ENCODE data around the gene NFKB2.

Gene NFKB2

DNA sequence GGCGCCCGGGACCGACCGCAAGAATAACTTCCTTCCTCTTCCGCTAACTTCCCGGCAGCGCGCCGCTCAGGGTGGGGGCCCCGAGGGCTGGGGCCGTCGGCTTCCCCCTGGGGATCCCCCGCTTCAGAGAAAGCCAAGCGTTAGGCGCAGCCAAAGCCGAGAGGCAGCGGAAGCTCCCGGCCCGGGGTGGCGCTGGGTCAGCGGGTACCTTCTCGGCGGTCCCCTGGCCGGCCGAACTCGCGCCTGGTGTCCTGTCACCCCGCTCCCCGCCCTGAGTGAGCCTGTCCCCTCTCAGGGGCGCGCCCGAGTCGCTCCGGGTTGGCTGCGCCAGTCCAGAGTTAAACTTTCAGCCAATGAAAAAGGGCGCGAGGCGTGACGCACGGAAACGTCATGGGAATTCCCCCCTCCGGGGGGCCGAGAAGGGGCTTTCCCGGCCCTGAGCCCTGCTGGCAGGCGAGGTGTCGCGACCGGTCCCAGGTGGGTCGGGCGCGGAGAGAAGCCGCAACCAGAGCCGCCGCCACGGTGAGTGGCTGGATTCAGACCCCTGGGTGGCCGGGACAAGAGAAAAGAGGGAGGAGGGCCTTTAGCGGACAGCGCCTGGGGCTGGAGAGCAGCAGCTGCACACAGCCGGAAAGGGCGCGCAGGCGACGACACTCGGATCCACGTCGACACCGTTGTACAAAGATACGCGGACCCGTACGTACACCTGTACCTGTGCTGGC, 1.3 kb upstream of the NFKB2 start:
- Histone ChIP-seq H3K9me3 (ENCODE audit: control insufficient read depth in 5 of 5, low read length in 5 of 5) (no peaks in the 10 kb centered on the region), H3K27me3 (ENCODE audit: control insufficient read depth in 5 of 5, insufficient read depth in 4 of 5, low read length in 5 of 5) (no peaks in the 10 kb centered on the region), H3K9ac (ENCODE audit: low read length in 5 of 5) (peak overlapping the region; percentile 56 to 99 (median 90)), H3K36me3 (ENCODE audit: control insufficient read depth in 5 of 5, insufficient read depth in 5 of 5, low read length in 5 of 5) (peaks cover 0 to 20% (median 18%) of the 10 kb centered on the region in 5 donors), H3K4me1 (ENCODE audit: control insufficient read depth in 5 of 5, insufficient read depth in 5 of 5, low read length in 5 of 5) (peaks cover 1 to 39% (median 32%) of the 10 kb centered on the region in 5 donors), H3K27ac (ENCODE audit: low read depth, low read length) (peak overlapping the region; percentile 96), H3K4me3 (ENCODE audit: low read depth in 1 of 5, low read length in 5 of 5) (peak overlapping the region; percentile 77 to 99 (median 95))

DNA sequence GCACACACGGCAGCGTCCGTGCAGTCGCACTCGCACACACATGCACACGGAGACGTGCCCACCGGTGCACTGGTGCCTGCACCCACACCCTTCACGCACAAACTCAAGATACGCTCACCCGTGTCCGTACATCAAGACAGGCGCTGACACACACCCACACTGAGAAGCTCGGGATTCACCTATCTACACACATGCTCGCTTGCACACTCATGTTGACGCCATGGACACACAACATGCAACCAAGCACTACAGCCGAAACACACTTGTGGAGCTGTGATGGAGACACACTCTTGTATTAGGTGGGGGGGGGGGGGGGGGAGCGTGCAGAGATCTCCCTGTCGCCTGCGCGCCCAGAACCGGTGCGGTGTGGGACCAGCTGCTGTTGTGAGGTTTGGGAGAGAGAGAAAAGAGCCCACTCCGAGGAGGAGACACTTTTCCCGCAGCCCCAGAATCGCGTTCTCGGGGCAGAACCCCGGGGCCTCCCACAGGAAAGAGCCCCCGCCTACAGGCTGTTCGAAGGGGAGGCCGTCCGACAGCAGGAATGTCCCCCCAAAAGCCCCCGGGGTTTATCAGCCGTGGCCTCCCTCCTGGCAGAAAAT, 605 bp upstream of the NFKB2 start:
- peak overlapping the region; percentile 77 to 99 (median 95) for H3K4me3 ChIP-seq (ENCODE audit: low read depth in 1 of 5, low read length in 5 of 5)

DNA sequence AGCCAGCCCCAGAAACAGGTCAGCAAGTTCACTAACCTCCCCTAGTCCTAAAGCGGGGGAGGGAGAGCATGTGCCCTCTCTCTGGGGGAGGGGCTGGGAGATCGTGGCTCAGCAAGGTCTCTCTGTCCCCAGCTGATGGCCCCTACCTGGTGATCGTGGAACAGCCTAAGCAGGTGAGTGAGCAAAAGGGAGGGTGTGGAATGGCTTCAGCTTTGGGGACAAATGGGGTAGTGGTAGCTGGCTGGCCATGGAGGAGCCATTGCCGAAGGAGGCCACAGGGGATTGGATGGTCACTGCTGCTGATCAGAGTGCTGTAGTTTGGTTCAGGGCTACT, 779 bp downstream of the NFKB2 start:
- H3K36me3 ChIP-seq (ENCODE audit: control insufficient read depth in 5 of 5, insufficient read depth in 5 of 5, low read length in 5 of 5) = peaks cover 0 to 36% (median 30%) of the 10 kb centered on the region in 5 donors
- H3K4me1 ChIP-seq (ENCODE audit: control insufficient read depth in 5 of 5, insufficient read depth in 5 of 5, low read length in 5 of 5) = peaks cover 3 to 48% (median 39%) of the 10 kb centered on the region in 5 donors
- peak overlapping the region; percentile 96 for H3K27ac ChIP-seq (ENCODE audit: low read depth, low read length)
- peak overlapping the region; percentile 82 to 99 (median 95) for H3K4me3 ChIP-seq (ENCODE audit: low read depth in 1 of 5, low read length in 5 of 5)
- peak overlapping the region; percentile 80 to 92 (median 90) for H3K9ac ChIP-seq (ENCODE audit: low read length in 5 of 5)
- no peaks in the 10 kb centered on the region for H3K9me3 ChIP-seq (ENCODE audit: control insufficient read depth in 5 of 5, low read length in 5 of 5)
- no peaks in the 10 kb centered on the region for H3K27me3 ChIP-seq (ENCODE audit: control insufficient read depth in 5 of 5, insufficient read depth in 4 of 5, low read length in 5 of 5)

More for the DNA sequence above, 605 bp upstream of the NFKB2 start:
- Histone ChIP-seq H3K27me3 (ENCODE audit: control insufficient read depth in 5 of 5, insufficient read depth in 4 of 5, low read length in 5 of 5) (no peaks in the 10 kb centered on the region), H3K9ac (ENCODE audit: low read length in 5 of 5) (peak overlapping the region; percentile 30 to 99 (median 90)), H3K4me1 (ENCODE audit: control insufficient read depth in 5 of 5, insufficient read depth in 5 of 5, low read length in 5 of 5) (peaks cover 3 to 45% (median 38%) of the 10 kb centered on the region in 5 donors), H3K27ac (ENCODE audit: low read depth, low read length) (peak overlapping the region; percentile 96), H3K9me3 (ENCODE audit: control insufficient read depth in 5 of 5, low read length in 5 of 5) (no peaks in the 10 kb centered on the region), H3K36me3 (ENCODE audit: control insufficient read depth in 5 of 5, insufficient read depth in 5 of 5, low read length in 5 of 5) (peaks cover 0 to 22% (median 18%) of the 10 kb centered on the region in 5 donors)

DNA sequence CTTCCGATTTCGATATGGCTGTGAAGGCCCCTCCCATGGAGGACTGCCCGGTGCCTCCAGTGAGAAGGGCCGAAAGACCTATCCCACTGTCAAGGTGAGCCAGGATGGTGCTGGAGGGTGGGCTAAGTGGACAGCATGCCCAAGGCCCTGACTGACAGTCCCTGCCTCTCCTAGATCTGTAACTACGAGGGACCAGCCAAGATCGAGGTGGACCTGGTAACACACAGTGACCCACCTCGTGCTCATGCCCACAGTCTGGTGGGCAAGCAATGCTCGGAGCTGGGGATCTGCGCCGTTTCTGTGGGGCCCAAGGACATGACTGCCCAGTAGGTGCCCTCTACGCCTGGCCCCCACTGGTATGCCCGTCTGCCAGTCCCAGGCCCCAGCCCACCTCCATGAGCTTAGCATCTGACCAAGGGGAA, 1.2 kb downstream of the NFKB2 start:
- no peaks in the 10 kb centered on the region for H3K27me3 ChIP-seq (ENCODE audit: control insufficient read depth in 5 of 5, insufficient read depth in 4 of 5, low read length in 5 of 5)
- no peaks in the 10 kb centered on the region for H3K9me3 ChIP-seq (ENCODE audit: control insufficient read depth in 5 of 5, low read length in 5 of 5)
- peaks cover 0 to 41% (median 35%) of the 10 kb centered on the region in 5 donors for H3K36me3 ChIP-seq (ENCODE audit: control insufficient read depth in 5 of 5, insufficient read depth in 5 of 5, low read length in 5 of 5)
- H3K9ac ChIP-seq (ENCODE audit: low read length in 5 of 5) = peak overlapping the region in 4 of 5 donors; percentile 9 to 92 (median 86)
- peak overlapping the region; percentile 96 for H3K27ac ChIP-seq (ENCODE audit: low read depth, low read length)
- H3K4me1 ChIP-seq (ENCODE audit: control insufficient read depth in 5 of 5, insufficient read depth in 5 of 5, low read length in 5 of 5) = peaks cover 3 to 48% (median 39%) of the 10 kb centered on the region in 5 donors
- peak overlapping the region; percentile 82 to 99 (median 95) for H3K4me3 ChIP-seq (ENCODE audit: low read depth in 1 of 5, low read length in 5 of 5)

DNA sequence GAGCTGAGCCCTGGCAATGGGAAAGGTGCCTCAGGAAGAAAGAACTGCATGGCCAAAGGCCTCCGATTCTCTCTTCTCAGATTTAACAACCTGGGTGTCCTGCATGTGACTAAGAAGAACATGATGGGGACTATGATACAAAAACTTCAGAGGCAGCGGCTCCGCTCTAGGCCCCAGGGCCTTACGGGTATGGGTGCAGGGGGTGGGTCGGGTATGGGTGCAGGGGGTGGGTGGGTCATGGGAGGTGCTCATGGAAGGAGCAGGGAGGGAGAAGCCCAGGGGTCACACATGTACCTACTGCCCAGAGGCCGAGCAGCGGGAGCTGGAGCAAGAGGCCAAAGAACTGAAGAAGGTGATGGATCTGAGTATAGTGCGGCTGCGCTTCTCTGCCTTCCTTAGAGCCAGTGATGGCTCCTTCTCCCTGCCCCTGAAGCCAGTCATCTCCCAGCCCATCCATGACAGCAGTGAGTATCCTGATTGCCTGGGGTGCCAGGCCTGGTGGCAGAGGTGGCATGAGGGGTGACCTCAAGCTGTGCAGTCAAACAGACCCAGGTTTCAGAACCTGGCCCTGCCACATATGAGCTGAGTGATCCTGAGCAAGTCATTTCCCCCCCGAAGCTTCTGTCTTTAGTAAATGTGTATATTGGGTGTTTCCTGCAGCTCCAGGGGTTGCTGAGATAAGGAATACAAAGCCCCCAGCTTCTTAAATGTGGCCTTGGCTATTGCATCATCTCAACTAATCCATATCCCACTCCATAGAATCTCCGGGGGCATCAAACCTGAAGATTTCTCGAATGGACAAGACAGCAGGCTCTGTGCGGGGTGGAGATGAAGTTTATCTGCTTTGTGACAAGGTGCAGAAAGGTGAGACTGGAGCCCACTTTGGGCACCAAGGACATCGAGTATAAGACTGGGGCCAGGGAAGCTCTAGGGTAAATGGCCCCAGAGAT, 2.0 kb downstream of the NFKB2 start:
- H3K4me1 ChIP-seq (ENCODE audit: control insufficient read depth in 5 of 5, insufficient read depth in 5 of 5, low read length in 5 of 5) = peaks cover 3 to 48% (median 39%) of the 10 kb centered on the region in 5 donors
- H3K9me3 ChIP-seq (ENCODE audit: control insufficient read depth in 5 of 5, low read length in 5 of 5) = no peaks in the 10 kb centered on the region
- peak overlapping the region; percentile 96 for H3K27ac ChIP-seq (ENCODE audit: low read depth, low read length)
- H3K27me3 ChIP-seq (ENCODE audit: control insufficient read depth in 5 of 5, insufficient read depth in 4 of 5, low read length in 5 of 5) = no peaks in the 10 kb centered on the region
- peaks cover 0 to 48% (median 41%) of the 10 kb centered on the region in 5 donors for H3K36me3 ChIP-seq (ENCODE audit: control insufficient read depth in 5 of 5, insufficient read depth in 5 of 5, low read length in 5 of 5)
- H3K9ac ChIP-seq (ENCODE audit: low read length in 5 of 5) = peak overlapping the region in 1 of 5 donors; percentile 83
- H3K4me3 ChIP-seq (ENCODE audit: low read depth in 1 of 5, low read length in 5 of 5) = peak overlapping the region in 1 of 5 donors; percentile 99

DNA sequence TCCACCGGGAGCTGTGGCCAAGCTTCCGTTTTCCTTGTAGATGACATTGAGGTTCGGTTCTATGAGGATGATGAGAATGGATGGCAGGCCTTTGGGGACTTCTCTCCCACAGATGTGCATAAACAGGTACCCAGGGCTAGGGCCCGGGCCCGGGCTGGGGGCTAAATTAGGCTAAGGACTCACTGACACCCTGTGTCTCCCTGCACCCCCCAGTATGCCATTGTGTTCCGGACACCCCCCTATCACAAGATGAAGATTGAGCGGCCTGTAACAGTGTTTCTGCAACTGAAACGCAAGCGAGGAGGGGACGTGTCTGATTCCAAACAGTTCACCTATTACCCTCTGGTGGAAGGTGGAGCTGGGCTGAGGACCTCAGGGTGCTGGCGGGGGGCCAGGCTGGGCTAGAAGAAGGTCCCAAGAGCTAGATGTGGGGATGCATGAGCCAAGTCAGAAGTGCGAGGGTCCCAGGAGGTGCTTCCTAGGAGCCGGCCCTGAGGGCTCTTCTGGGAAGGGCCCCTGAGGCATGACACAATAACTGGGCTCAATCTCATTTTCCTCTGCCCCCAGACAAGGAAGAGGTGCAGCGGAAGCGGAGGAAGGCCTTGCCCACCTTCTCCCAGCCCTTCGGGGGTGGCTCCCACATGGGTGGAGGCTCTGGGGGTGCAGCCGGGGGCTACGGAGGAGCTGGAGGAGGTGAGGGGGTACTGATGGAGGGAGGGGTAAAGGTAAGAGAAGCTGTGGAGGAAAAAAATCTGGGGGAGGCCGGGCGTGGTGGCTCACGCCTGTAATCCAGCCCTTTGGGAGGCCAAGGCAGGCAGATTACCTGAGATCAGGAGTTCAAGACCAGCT, 2.9 kb downstream of the NFKB2 start:
- Histone ChIP-seq H3K9ac (ENCODE audit: low read length in 5 of 5) (peak overlapping the region in 2 of 5 donors; percentile 19 to 68), H3K27ac (ENCODE audit: low read depth, low read length) (peak overlapping the region; percentile 70), H3K36me3 (ENCODE audit: control insufficient read depth in 5 of 5, insufficient read depth in 5 of 5, low read length in 5 of 5) (peaks cover 0 to 53% (median 44%) of the 10 kb centered on the region in 5 donors), H3K9me3 (ENCODE audit: control insufficient read depth in 5 of 5, low read length in 5 of 5) (no peaks in the 10 kb centered on the region), H3K4me3 (ENCODE audit: low read depth in 1 of 5, low read length in 5 of 5) (peak overlapping the region in 3 of 5 donors; percentile 40 to 68 (median 47)), H3K27me3 (ENCODE audit: control insufficient read depth in 5 of 5, insufficient read depth in 4 of 5, low read length in 5 of 5) (no peaks in the 10 kb centered on the region), H3K4me1 (ENCODE audit: control insufficient read depth in 5 of 5, insufficient read depth in 5 of 5, low read length in 5 of 5) (peaks cover 3 to 48% (median 38%) of the 10 kb centered on the region in 5 donors)

DNA sequence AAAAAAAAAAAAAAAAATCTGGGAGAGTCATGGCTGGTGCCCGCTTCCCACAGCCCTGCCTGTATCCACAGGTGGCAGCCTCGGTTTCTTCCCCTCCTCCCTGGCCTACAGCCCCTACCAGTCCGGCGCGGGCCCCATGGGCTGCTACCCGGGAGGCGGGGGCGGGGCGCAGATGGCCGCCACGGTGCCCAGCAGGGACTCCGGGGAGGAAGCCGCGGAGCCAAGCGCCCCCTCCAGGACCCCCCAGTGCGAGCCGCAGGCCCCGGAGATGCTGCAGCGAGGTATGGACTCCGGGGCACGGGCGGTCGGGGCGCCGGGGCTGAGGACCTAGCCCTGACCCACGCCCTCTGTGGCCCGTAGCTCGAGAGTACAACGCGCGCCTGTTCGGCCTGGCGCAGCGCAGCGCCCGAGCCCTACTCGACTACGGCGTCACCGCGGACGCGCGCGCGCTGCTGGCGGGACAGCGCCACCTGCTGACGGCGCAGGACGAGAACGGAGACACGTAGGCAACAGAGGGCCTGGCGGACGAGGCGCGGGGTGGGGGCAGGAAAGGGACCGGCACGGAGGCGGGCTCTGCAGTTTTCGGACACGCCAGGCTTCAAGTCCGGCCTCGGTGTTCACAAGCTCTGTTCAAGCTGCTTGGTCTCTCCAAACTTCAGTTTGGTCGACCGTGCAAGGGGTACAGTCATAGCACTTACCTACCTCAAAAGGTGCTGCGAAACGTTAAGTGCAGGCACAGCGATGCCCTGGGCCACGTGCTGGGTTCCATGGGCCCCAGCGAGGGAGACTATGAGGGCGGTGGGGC, 3.9 kb downstream of the NFKB2 start:
- peak overlapping the region; percentile 40 to 68 (median 57) for H3K4me3 ChIP-seq (ENCODE audit: low read depth in 1 of 5, low read length in 5 of 5)
- peaks cover 3 to 44% (median 34%) of the 10 kb centered on the region in 5 donors for H3K4me1 ChIP-seq (ENCODE audit: control insufficient read depth in 5 of 5, insufficient read depth in 5 of 5, low read length in 5 of 5)
- H3K27me3 ChIP-seq (ENCODE audit: control insufficient read depth in 5 of 5, insufficient read depth in 4 of 5, low read length in 5 of 5) = no peaks in the 10 kb centered on the region
- no peaks in the 10 kb centered on the region for H3K9me3 ChIP-seq (ENCODE audit: control insufficient read depth in 5 of 5, low read length in 5 of 5)
- peak overlapping the region in 4 of 5 donors; percentile 39 to 68 (median 56) for H3K9ac ChIP-seq (ENCODE audit: low read length in 5 of 5)
- H3K36me3 ChIP-seq (ENCODE audit: control insufficient read depth in 5 of 5, insufficient read depth in 5 of 5, low read length in 5 of 5) = peaks cover 0 to 53% (median 44%) of the 10 kb centered on the region in 5 donors
- peak overlapping the region; percentile 70 for H3K27ac ChIP-seq (ENCODE audit: low read depth, low read length)

DNA sequence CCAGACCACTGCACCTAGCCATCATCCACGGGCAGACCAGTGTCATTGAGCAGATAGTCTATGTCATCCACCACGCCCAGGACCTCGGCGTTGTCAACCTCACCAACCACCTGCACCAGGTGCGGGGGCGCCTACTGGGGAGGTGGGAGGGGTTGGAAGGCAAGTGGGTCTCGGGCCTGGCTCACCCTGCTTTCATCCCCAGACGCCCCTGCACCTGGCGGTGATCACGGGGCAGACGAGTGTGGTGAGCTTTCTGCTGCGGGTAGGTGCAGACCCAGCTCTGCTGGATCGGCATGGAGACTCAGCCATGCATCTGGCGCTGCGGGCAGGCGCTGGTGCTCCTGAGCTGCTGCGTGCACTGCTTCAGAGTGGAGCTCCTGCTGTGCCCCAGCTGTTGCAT, 4.6 kb downstream of the NFKB2 start:
- H3K9me3 ChIP-seq (ENCODE audit: control insufficient read depth in 5 of 5, low read length in 5 of 5) = no peaks in the 10 kb centered on the region
- H3K27me3 ChIP-seq (ENCODE audit: control insufficient read depth in 5 of 5, insufficient read depth in 4 of 5, low read length in 5 of 5) = no peaks in the 10 kb centered on the region
- peak overlapping the region in 1 of 5 donors; percentile 68 for H3K4me3 ChIP-seq (ENCODE audit: low read depth in 1 of 5, low read length in 5 of 5)
- H3K27ac ChIP-seq (ENCODE audit: low read depth, low read length) = no peak overlapping the region
- H3K36me3 ChIP-seq (ENCODE audit: control insufficient read depth in 5 of 5, insufficient read depth in 5 of 5, low read length in 5 of 5) = peaks cover 0 to 53% (median 44%) of the 10 kb centered on the region in 5 donors
- H3K4me1 ChIP-seq (ENCODE audit: control insufficient read depth in 5 of 5, insufficient read depth in 5 of 5, low read length in 5 of 5) = peaks cover 3 to 37% (median 28%) of the 10 kb centered on the region in 5 donors
- H3K9ac ChIP-seq (ENCODE audit: low read length in 5 of 5) = peak overlapping the region in 2 of 5 donors; percentile 43 to 68

All from subcutaneous abdominal adipose tissue (tissue), 5 donors.